ENCODE measurements around the gene THEMIS.
"Not testable (repeated sequence)": the region's sequence is repeated elsewhere in the genome, so short reads cannot be mapped to it uniquely, and the experiment has no call there.

Gene THEMIS

GRCh38 chr6:127791779-127792528 lies 108.9 kb downstream of the THEMIS start:
- Histone ChIP-seq H3K4me1 (no peaks in the 10 kb centered on the region), H3K27me3 (ENCODE audit: low read depth) (no peaks in the 10 kb centered on the region), H3K9me3 (no peaks in the 10 kb centered on the region), H3K4me3 (no peak overlapping the region), H3K36me3 (replicated peaks) (no peaks in the 10 kb centered on the region)
- DNase-seq (ENCODE audit: low spot score in 2 of 2), result no peak
- in situ Hi-C loops (cut with MboI; ENCODE audit: low sequenced_read_pairs), result no loop called here

GRCh38 chr6:127790571-127790970 lies 110.3 kb downstream of the THEMIS start:
- DNase-seq (ENCODE audit: low spot score in 2 of 2), result no peak
- Histone ChIP-seq H3K36me3 (replicated peaks) (no peaks in the 10 kb centered on the region), H3K4me1 (no peaks in the 10 kb centered on the region), H3K4me3 (no peak overlapping the region), H3K9me3 (no peaks in the 10 kb centered on the region), H3K27me3 (ENCODE audit: low read depth) (no peaks in the 10 kb centered on the region)
- in situ Hi-C loops (cut with MboI; ENCODE audit: low sequenced_read_pairs), result no loop called here

- Histone ChIP-seq H3K4me1 (no peaks in the 10 kb centered on the region), H3K27me3 (ENCODE audit: low read depth) (no peaks in the 10 kb centered on the region), H3K4me3 (no peak overlapping the region), H3K9me3 (no peaks in the 10 kb centered on the region), H3K36me3 (replicated peaks) (no peaks in the 10 kb centered on the region)
- DNase-seq (ENCODE audit: low spot score in 2 of 2), result no peak
- in situ Hi-C loops (cut with MboI; ENCODE audit: low sequenced_read_pairs), result no loop called here
These were observed 114.7 kb downstream of the THEMIS start for GRCh38 chr6:127786109-127786508.

- in situ Hi-C loops (cut with MboI; ENCODE audit: low sequenced_read_pairs), result no loop called here
- Histone ChIP-seq H3K27me3 (ENCODE audit: low read depth) (no peaks in the 10 kb centered on the region), H3K4me1 (no peaks in the 10 kb centered on the region), H3K36me3 (replicated peaks) (no peaks in the 10 kb centered on the region), H3K9me3 (no peaks in the 10 kb centered on the region), H3K4me3 (no peak overlapping the region)
- no peak for DNase-seq (ENCODE audit: low spot score in 2 of 2)
These were observed 116.4 kb downstream of the THEMIS start for GRCh38 chr6:127784468-127784867.

GRCh38 chr6:127781636-127782272 lies 119.1 kb downstream of the THEMIS start:
- H3K4me3 ChIP-seq; in situ Hi-C loops (cut with MboI; ENCODE audit: low sequenced_read_pairs); H3K9me3 ChIP-seq; DNase-seq (ENCODE audit: low spot score in 2 of 2); H3K36me3 ChIP-seq (replicated peaks); H3K4me1 ChIP-seq; H3K27me3 ChIP-seq (ENCODE audit: low read depth): not testable (repeated sequence)

GRCh38 chr6:127776320-127776719 lies 124.5 kb downstream of the THEMIS start:
- Histone ChIP-seq H3K4me3 (no peak overlapping the region), H3K4me1 (no peaks in the 10 kb centered on the region), H3K27me3 (ENCODE audit: low read depth) (no peaks in the 10 kb centered on the region), H3K9me3 (no peaks in the 10 kb centered on the region), H3K36me3 (replicated peaks) (no peaks in the 10 kb centered on the region)
- DNase-seq (ENCODE audit: low spot score in 2 of 2), result no peak
- in situ Hi-C loops (cut with MboI; ENCODE audit: low sequenced_read_pairs), result no loop called here

GRCh38 chr6:127775371-127775770 lies 125.5 kb downstream of the THEMIS start:
- no peak for DNase-seq (ENCODE audit: low spot score in 2 of 2)
- in situ Hi-C loops (cut with MboI; ENCODE audit: low sequenced_read_pairs), result no loop called here
- Histone ChIP-seq H3K4me3 (no peak overlapping the region), H3K9me3 (no peaks in the 10 kb centered on the region), H3K27me3 (ENCODE audit: low read depth) (no peaks in the 10 kb centered on the region), H3K4me1 (no peaks in the 10 kb centered on the region), H3K36me3 (replicated peaks) (no peaks in the 10 kb centered on the region)

- H3K4me3 ChIP-seq, result no peak overlapping the region
- in situ Hi-C loops (cut with MboI; ENCODE audit: low sequenced_read_pairs), result no loop called here
- no peaks in the 10 kb centered on the region for H3K27me3 ChIP-seq (ENCODE audit: low read depth)
- no peaks in the 10 kb centered on the region for H3K9me3 ChIP-seq
- no peak for DNase-seq (ENCODE audit: low spot score in 2 of 2)
- H3K4me1 ChIP-seq, result no peaks in the 10 kb centered on the region
- H3K36me3 ChIP-seq (replicated peaks), result no peaks in the 10 kb centered on the region
These were observed 132.1 kb downstream of the THEMIS start for GRCh38 chr6:127768745-127769144.

GRCh38 chr6:127768223-127768622 lies 132.6 kb downstream of the THEMIS start:
- in situ Hi-C loops (cut with MboI; ENCODE audit: low sequenced_read_pairs), result no loop called here
- no peaks in the 10 kb centered on the region for H3K36me3 ChIP-seq (replicated peaks)
- H3K4me3 ChIP-seq, result no peak overlapping the region
- H3K27me3 ChIP-seq (ENCODE audit: low read depth), result no peaks in the 10 kb centered on the region
- no peak for DNase-seq (ENCODE audit: low spot score in 2 of 2)
- H3K9me3 ChIP-seq, result no peaks in the 10 kb centered on the region
- no peaks in the 10 kb centered on the region for H3K4me1 ChIP-seq

- Histone ChIP-seq H3K4me3 (no peak overlapping the region), H3K9me3 (no peaks in the 10 kb centered on the region), H3K27me3 (ENCODE audit: low read depth) (no peaks in the 10 kb centered on the region), H3K4me1 (no peaks in the 10 kb centered on the region), H3K36me3 (replicated peaks) (no peaks in the 10 kb centered on the region)
- in situ Hi-C loops (cut with MboI; ENCODE audit: low sequenced_read_pairs), result no loop called here
- DNase-seq (ENCODE audit: low spot score in 2 of 2), result no peak
These were observed 134.9 kb downstream of the THEMIS start for GRCh38 chr6:127765949-127766348.

GRCh38 chr6:127762284-127762683 lies 138.6 kb downstream of the THEMIS start:
- Histone ChIP-seq H3K9me3 (no peaks in the 10 kb centered on the region), H3K4me3 (no peak overlapping the region), H3K27me3 (ENCODE audit: low read depth) (no peaks in the 10 kb centered on the region), H3K4me1 (no peaks in the 10 kb centered on the region), H3K36me3 (replicated peaks) (no peaks in the 10 kb centered on the region)
- no peak for DNase-seq (ENCODE audit: low spot score in 2 of 2)
- in situ Hi-C loops (cut with MboI; ENCODE audit: low sequenced_read_pairs), result no loop called here

- H3K27me3 ChIP-seq (ENCODE audit: low read depth), result no peaks in the 10 kb centered on the region
- in situ Hi-C loops (cut with MboI; ENCODE audit: low sequenced_read_pairs), result no loop called here
These were observed 139.8 kb downstream of the THEMIS start for GRCh38 chr6:127761084-127761483.

GRCh38 chr6:127749095-127749494 lies 151.8 kb downstream of the THEMIS start:
- H3K4me1 ChIP-seq, result no peaks in the 10 kb centered on the region
- no peaks in the 10 kb centered on the region for H3K36me3 ChIP-seq (replicated peaks)
- in situ Hi-C loops (cut with MboI; ENCODE audit: low sequenced_read_pairs), result loop anchor here (25.0 kb wide), 1 partner anchor 588 kb away; no protein-coding TSS in a partner anchor
- DNase-seq (ENCODE audit: low spot score in 2 of 2), result no peak
- H3K27me3 ChIP-seq (ENCODE audit: low read depth), result no peaks in the 10 kb centered on the region
- H3K4me3 ChIP-seq, result no peak overlapping the region
- no peaks in the 10 kb centered on the region for H3K9me3 ChIP-seq

More at GRCh38 chr6:127761084-127761483, 139.8 kb downstream of the THEMIS start:
- Histone ChIP-seq H3K4me3 (no peak overlapping the region), H3K4me1 (no peaks in the 10 kb centered on the region), H3K9me3 (no peaks in the 10 kb centered on the region), H3K36me3 (replicated peaks) (no peaks in the 10 kb centered on the region)
- no peak for DNase-seq (ENCODE audit: low spot score in 2 of 2)

GRCh38 chr6:127748290-127748689 lies 152.6 kb downstream of the THEMIS start:
- H3K9me3 ChIP-seq, result no peaks in the 10 kb centered on the region
- no peak overlapping the region for H3K4me3 ChIP-seq
- no peaks in the 10 kb centered on the region for H3K27me3 ChIP-seq (ENCODE audit: low read depth)
- H3K4me1 ChIP-seq, result no peaks in the 10 kb centered on the region
- in situ Hi-C loops (cut with MboI; ENCODE audit: low sequenced_read_pairs), result loop anchor here (25.0 kb wide), 1 partner anchor 589 kb away; no protein-coding TSS in a partner anchor
- no peaks in the 10 kb centered on the region for H3K36me3 ChIP-seq (replicated peaks)
- DNase-seq (ENCODE audit: low spot score in 2 of 2), result no peak

Measured in HAP-1 (cell line).